ENCODE results near the gene ZNF664. TPM values are rescaled to one million over a fixed set of nuclear protein-coding genes. Genes with fewer than 3 reads are reported as not detected.

ZNF664 gene
- total RNA-seq, 2 donors from 2014 or later = 53.1 to 56.2 TPM

GRCh38 chr12:123929946-123930583 lies 43.0 kb upstream of the ZNF664 start:
- DNase-seq (ENCODE audit: low spot score) = no peak
- Histone ChIP-seq H3K4me3 (no peak overlapping the region), H3K27ac (no peak overlapping the region), H3K27me3 (no peaks in the 10 kb centered on the region), H3K9me3 (no peaks in the 10 kb centered on the region), H3K4me1 (no peaks in the 10 kb centered on the region), H3K36me3 (no peaks in the 10 kb centered on the region)
- no peak for TF ChIP-seq CTCF (IDR thresholded peaks at IDR 0.05)

- peaks cover 5% of the 10 kb centered on the region for H3K36me3 ChIP-seq
- no peaks in the 10 kb centered on the region for H3K9me3 ChIP-seq
- H3K27ac ChIP-seq = no peak overlapping the region
- no peak for TF ChIP-seq CTCF (IDR thresholded peaks at IDR 0.05)
- no peak for DNase-seq (ENCODE audit: low spot score)
- no peaks in the 10 kb centered on the region for H3K27me3 ChIP-seq
- no peaks in the 10 kb centered on the region for H3K4me1 ChIP-seq
- H3K4me3 ChIP-seq = no peak overlapping the region
These were observed 41.2 kb upstream of the ZNF664 start for GRCh38 chr12:123931686-123932321.

GRCh38 chr12:123933214-123933613 lies 39.8 kb upstream of the ZNF664 start:
- peaks cover 0 to 7% of the 10 kb centered on the region in 2 donors for H3K4me1 ChIP-seq
- TF ChIP-seq CTCF (IDR thresholded peaks at IDR 0.05) = no peak

GRCh38 chr12:123934016-123934620 lies 38.9 kb upstream of the ZNF664 start:
- Histone ChIP-seq H3K27me3 (no peaks in the 10 kb centered on the region), H3K27ac (no peak overlapping the region), H3K9me3 (no peaks in the 10 kb centered on the region), H3K4me3 (no peak overlapping the region), H3K36me3 (peaks cover 9% of the 10 kb centered on the region), H3K4me1 (peaks cover 0 to 8% of the 10 kb centered on the region in 2 donors)
- no peak for DNase-seq (ENCODE audit: low spot score)
- TF ChIP-seq CTCF (IDR thresholded peaks at IDR 0.05) = no peak

More at GRCh38 chr12:123933214-123933613, 39.8 kb upstream of the ZNF664 start:
- Histone ChIP-seq H3K27ac (no peak overlapping the region), H3K9me3 (no peaks in the 10 kb centered on the region), H3K4me3 (no peak overlapping the region), H3K36me3 (peaks cover 9% of the 10 kb centered on the region), H3K27me3 (no peaks in the 10 kb centered on the region)
- no peak for DNase-seq (ENCODE audit: low spot score)

GRCh38 chr12:123934829-123935228 lies 38.2 kb upstream of the ZNF664 start:
- Histone ChIP-seq H3K27ac (no peak overlapping the region), H3K27me3 (no peaks in the 10 kb centered on the region), H3K9me3 (no peaks in the 10 kb centered on the region), H3K4me3 (no peak overlapping the region), H3K36me3 (peaks cover 14% of the 10 kb centered on the region), H3K4me1 (peaks cover 0 to 8% of the 10 kb centered on the region in 2 donors)
- no peak for DNase-seq (ENCODE audit: low spot score)
- TF ChIP-seq CTCF (IDR thresholded peaks at IDR 0.05) = no peak

Data from right atrium auricular region (tissue), 2 donors.